ENCODE measurements around the gene GAPDH. TPM values are rescaled to one million over a fixed set of nuclear protein-coding genes. Genes with fewer than 3 reads are reported as not detected.

Gene GAPDH
- total and polyA plus RNA-seq, 10 donors, result 998 to 1,680 (median 1,390) TPM

DNA sequence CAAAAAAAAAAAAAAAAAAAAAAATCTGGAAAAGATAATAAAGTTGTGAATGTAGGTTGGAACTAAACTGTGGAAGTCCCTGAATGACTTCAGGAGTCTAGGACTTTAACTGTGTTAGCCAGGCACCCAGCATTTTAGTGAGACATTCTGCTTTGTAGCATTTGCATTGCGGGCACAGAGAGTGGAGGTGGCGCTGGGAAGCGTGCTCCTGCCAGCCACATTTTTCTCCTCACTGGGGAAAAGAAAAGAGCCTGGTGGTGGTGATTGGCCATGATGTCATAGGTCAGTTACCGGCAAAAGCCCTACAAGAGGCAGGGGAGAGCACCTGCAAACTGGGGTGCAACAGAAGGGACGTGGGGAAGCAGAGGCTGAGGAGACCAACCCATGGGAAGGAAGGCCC is 9.7 kb upstream of the GAPDH start:
- no peak for TF ChIP-seq POLR2AphosphoS5 (IDR thresholded peaks at IDR 0.05)
- TF ChIP-seq POLR2A (IDR thresholded peaks at IDR 0.05), result no peak
- TF ChIP-seq, protein P1, sequence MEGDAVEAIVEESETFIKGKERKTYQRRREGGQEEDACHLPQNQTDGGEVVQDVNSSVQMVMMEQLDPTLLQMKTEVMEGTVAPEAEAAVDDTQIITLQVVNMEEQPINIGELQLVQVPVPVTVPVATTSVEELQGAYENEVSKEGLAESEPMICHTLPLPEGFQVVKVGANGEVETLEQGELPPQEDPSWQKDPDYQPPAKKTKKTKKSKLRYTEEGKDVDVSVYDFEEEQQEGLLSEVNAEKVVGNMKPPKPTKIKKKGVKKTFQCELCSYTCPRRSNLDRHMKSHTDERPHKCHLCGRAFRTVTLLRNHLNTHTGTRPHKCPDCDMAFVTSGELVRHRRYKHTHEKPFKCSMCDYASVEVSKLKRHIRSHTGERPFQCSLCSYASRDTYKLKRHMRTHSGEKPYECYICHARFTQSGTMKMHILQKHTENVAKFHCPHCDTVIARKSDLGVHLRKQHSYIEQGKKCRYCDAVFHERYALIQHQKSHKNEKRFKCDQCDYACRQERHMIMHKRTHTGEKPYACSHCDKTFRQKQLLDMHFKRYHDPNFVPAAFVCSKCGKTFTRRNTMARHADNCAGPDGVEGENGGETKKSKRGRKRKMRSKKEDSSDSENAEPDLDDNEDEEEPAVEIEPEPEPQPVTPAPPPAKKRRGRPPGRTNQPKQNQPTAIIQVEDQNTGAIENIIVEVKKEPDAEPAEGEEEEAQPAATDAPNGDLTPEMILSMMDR (IDR thresholded peaks at IDR 0.05 in 8 of 11, conservative IDR thresholded peaks at IDR 0.05 in 3 of 11), result no peak
- DNase-seq, result no peak
- no peaks in the 10 kb centered on the region for H3K27me3 ChIP-seq (replicated peaks in 1 of 7)
- 94 to 96% (median 95%) methylated on average over 5 of the region's 5 CpGs for WGBS, 5 donors
- H3K9me3 ChIP-seq, result no peaks in the 10 kb centered on the region
- H3K4me1 ChIP-seq, result no peaks in the 10 kb centered on the region
- H3K27ac ChIP-seq, result no peak overlapping the region
- no peak overlapping the region for H3K4me3 ChIP-seq
- intact Hi-C loops (cut with DNase I; ENCODE audit: low total_unique reads), result no loop called here
- peaks cover 6 to 100% (median 99%) of the 10 kb centered on the region in 6 donors for H3K36me3 ChIP-seq

DNA sequence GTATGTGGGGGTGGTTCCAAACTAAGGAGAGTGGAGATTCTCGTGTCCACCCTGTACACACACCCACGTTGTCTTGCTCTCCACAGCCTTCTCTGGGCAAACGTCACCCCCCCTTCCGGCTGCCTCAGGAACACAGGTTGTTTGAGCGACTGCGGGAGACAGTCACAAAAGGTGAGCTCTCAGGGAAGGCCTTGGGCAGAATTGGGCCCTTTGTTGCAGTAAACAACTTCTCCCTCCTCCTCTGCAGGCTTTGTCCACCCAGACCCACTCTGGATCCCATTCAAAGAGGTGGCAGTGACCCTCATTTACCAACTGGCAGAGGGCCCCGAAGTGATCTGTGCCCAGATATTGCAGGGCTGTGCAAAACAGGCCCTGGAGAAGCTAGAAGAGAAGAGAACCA is 8.1 kb upstream of the GAPDH start:
- H3K4me3 ChIP-seq, result no peak overlapping the region
- 91 to 97% (median 94%) methylated on average over 5 to 7 of the region's 7 CpGs for WGBS, 5 donors
- TF ChIP-seq, protein P1 (IDR thresholded peaks at IDR 0.05 in 8 of 11, conservative IDR thresholded peaks at IDR 0.05 in 3 of 11), result no peak
- no peak for TF ChIP-seq POLR2A (IDR thresholded peaks at IDR 0.05)
- no peak for TF ChIP-seq POLR2AphosphoS5 (IDR thresholded peaks at IDR 0.05)
- no peaks in the 10 kb centered on the region for H3K27me3 ChIP-seq (replicated peaks in 1 of 7)
- no peaks in the 10 kb centered on the region for H3K9me3 ChIP-seq
- no peak for DNase-seq
- H3K4me1 ChIP-seq, result no peaks in the 10 kb centered on the region
- no peak overlapping the region for H3K27ac ChIP-seq
- intact Hi-C loops (cut with DNase I; ENCODE audit: low total_unique reads), result no loop called here
- peaks cover 6 to 100% (median 99%) of the 10 kb centered on the region in 6 donors for H3K36me3 ChIP-seq

DNA sequence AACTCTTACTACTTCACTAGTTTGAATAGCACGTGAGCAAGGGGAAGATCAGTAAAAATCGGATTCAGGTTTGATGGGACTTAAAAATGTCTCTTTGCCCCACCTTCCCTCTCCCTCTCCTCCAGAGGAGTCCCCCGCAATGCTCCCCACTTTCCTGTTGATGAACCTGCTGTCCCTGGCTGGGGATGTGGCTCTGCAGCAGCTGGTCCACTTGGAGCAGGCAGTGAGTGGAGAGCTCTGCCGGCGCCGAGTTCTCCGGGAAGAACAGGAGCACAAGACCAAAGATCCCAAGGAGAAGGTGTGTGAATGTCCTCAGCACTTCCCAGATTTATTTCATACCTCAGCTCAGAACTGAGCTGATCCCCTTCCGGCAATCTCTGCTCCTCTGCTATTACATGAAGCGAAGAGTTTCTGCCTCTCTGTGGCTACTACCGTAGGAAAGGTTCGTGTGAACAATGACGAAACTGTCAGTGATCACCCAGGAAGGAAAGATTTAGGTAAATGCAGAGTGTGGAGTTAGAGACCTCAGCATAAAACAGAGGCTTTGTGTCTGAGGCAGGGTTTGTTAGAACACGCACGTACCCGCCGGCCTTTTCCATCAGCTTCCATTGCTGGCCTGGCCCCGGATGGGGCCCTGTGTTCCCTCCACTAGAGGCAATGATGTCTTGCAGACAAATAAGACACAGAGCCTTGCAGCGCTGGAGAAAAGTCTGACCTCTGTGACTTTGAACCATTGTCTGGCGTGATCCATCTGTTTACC is 7.4 kb upstream of the GAPDH start:
- Histone ChIP-seq H3K27me3 (replicated peaks in 1 of 7) (no peaks in the 10 kb centered on the region), H3K4me1 (peaks cover 0 to 5% (median 2%) of the 10 kb centered on the region in 6 donors), H3K36me3 (peaks cover 6 to 100% (median 95%) of the 10 kb centered on the region in 6 donors), H3K4me3 (no peak overlapping the region), H3K27ac (no peak overlapping the region), H3K9me3 (no peaks in the 10 kb centered on the region)
- DNase-seq, result no peak
- intact Hi-C loops (cut with DNase I; ENCODE audit: low total_unique reads), result no loop called here
- TF ChIP-seq, protein P1 (IDR thresholded peaks at IDR 0.05 in 8 of 11, conservative IDR thresholded peaks at IDR 0.05 in 3 of 11), result no peak
- TF ChIP-seq POLR2A (IDR thresholded peaks at IDR 0.05) (no peak), POLR2AphosphoS5 (IDR thresholded peaks at IDR 0.05) (no peak)
- 88 to 96% (median 93%) methylated on average over 19 of the region's 19 CpGs for WGBS, 5 donors

DNA sequence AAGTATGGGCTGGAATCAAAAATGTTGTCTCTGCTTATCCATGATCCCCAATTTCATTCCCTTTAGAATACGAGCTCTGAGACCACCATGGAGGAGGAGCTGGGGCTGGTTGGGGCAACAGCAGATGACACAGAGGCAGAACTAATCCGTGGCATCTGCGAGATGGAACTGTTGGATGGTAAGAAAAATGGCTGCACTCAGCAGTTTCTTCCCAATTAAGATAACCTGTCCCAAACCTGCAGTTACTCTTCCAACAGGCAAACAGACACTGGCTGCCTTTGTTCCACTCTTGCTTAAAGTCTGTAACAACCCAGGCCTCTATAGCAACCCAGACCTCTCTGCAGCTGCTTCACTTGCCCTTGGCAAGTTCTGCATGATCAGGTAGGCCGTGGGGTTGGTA is 6.6 kb upstream of the GAPDH start:
- H3K27me3 ChIP-seq (replicated peaks in 1 of 7), result no peaks in the 10 kb centered on the region
- no peak overlapping the region for H3K4me3 ChIP-seq
- peaks cover 6 to 94% (median 88%) of the 10 kb centered on the region in 6 donors for H3K36me3 ChIP-seq
- H3K4me1 ChIP-seq, result peaks cover 7 to 13% (median 10%) of the 10 kb centered on the region in 6 donors
- no peak overlapping the region for H3K27ac ChIP-seq
- DNase-seq, result no peak
- TF ChIP-seq, protein P1 (IDR thresholded peaks at IDR 0.05 in 8 of 11, conservative IDR thresholded peaks at IDR 0.05 in 3 of 11), result no peak
- TF ChIP-seq POLR2AphosphoS5 (IDR thresholded peaks at IDR 0.05) (no peak), POLR2A (IDR thresholded peaks at IDR 0.05) (no peak)
- H3K9me3 ChIP-seq, result no peaks in the 10 kb centered on the region
- WGBS, 5 donors, result 89 to 100% (median 93%) methylated on average over 4 of the region's 4 CpGs
- intact Hi-C loops (cut with DNase I; ENCODE audit: low total_unique reads), result no loop called here
